Natural killer cell (primary cell): ENCODE data around the gene TCN2. TPM values are rescaled to one million over a fixed set of nuclear protein-coding genes. Genes with fewer than 3 reads are reported as not detected.
"Not testable (repeated sequence)": the region's sequence is repeated elsewhere in the genome, so short reads cannot be mapped to it uniquely, and the experiment has no call there.

Source experiments
- ATAC-seq, 3 donors: fragments of 150-1000 bp in 2 of 3; fragments of 200-7000 bp in 1 of 3; cut with Tn5 transposase; 1 replicate in 1 of 3; 2 replicates in 2 of 3; pipeline ENCODE4 v1.10.0; 2021; ENCODE audit warnings: mild to moderate bottlenecking in 2 of 3, moderate library complexity in 2 of 3
- DNase-seq, 2 donors: peaks; one replicate each; pipeline versions ENCODE4 v3.0.0 to v3.0.0-alpha.2; 2013 to 2021; ENCODE audit warnings: mixed read lengths in 1 of 2
- H3K27ac ChIP-seq: one replicate; pipeline ENCODE4 v1.5.1; 2013; ENCODE audit warnings: mild to moderate bottlenecking, low read length
- H3K27me3 ChIP-seq: one replicate; pipeline ENCODE4 v1.6.1; 2013; ENCODE audit warnings: low read length; ENCODE audit not compliant: control insufficient read depth, insufficient read depth
- H3K36me3 ChIP-seq: one replicate; pipeline ENCODE4 v1.6.1; 2013; ENCODE audit warnings: low read length; ENCODE audit not compliant: control insufficient read depth, insufficient read depth
- H3K4me1 ChIP-seq: one replicate; pipeline ENCODE4 v1.6.1; 2013; ENCODE audit warnings: low read length; ENCODE audit not compliant: control insufficient read depth, insufficient read depth
- H3K4me3 ChIP-seq: one replicate; pipeline ENCODE4 v1.5.1; 2013; ENCODE audit warnings: low read length
- H3K9me3 ChIP-seq: one replicate; pipeline ENCODE4 v1.6.1; 2013; ENCODE audit warnings: low read length; ENCODE audit not compliant: control insufficient read depth, insufficient read depth
- H3K27ac Mint-ChIP-seq, 2 donors: one replicate each; pipeline ENCODE4 v1.8.0; 2022; ENCODE audit warnings: mild to moderate bottlenecking in 2 of 2, mixed read lengths in 2 of 2, moderate library complexity in 1 of 2
- H3K27me3 Mint-ChIP-seq, 2 donors: one replicate each; pipeline ENCODE4 v1.8.0; 2022; ENCODE audit warnings: low read depth in 2 of 2, mixed read lengths in 2 of 2
- H3K36me3 Mint-ChIP-seq: one replicate; pipeline ENCODE4 v1.8.0; 2022; ENCODE audit warnings: mixed read lengths
- H3K4me1 Mint-ChIP-seq, 2 donors: one replicate each; pipeline ENCODE4 v1.8.0; 2022; ENCODE audit warnings: mixed read lengths in 2 of 2
- H3K4me3 Mint-ChIP-seq: one replicate; pipeline ENCODE4 v1.8.0; 2022; ENCODE audit warnings: mild to moderate bottlenecking, moderate library complexity, mixed read lengths
- H3K9me3 Mint-ChIP-seq, 2 donors: one replicate each; pipeline ENCODE4 v1.8.0; 2022; ENCODE audit warnings: mixed read lengths in 2 of 2
- WGBS: methylation state at CpG from one replicate; pipeline ENCODE4 v1.1.7; 2013; ENCODE audit warnings: missing lambda C conversion rate; ENCODE audit not compliant: insufficient coverage; 5-methylcytosine and 5-hydroxymethylcytosine counted together
- intact Hi-C: fragments of 100-400 bp; cut with micrococcal nuclease; formaldehyde crosslinking; loops from one replicate; pipeline ENCODE4 v1.14.2; 2022
- total RNA-seq, 4 donors: library from RNA; stranded (reverse); fragments of 120-200 nt in 1 of 4; gene quantifications; one replicate each; pipeline versions ENCODE4 v1.2.3 to v1.2.4, GENCODE V29; 2013 to 2022
- TF ChIP-seq, protein P1 (sequence below): fragments of 200-600 bp; IDR thresholded peaks from one replicate; pipeline ENCODE4 v1.8.0; 2022; ENCODE audit warnings: antibody characterized with exemption

TCN2 gene
- total RNA-seq, 3 donors from 2014 or later (not counting 1 experiment from before 2014, with no cell fraction given): 0.42 to 1.2 (median 0.95) TPM

- Histone ChIP-seq H3K27me3 (no peaks in the 10 kb centered on the region), H3K36me3 (no peaks in the 10 kb centered on the region), H3K27ac (no peak overlapping the region), H3K4me1 (peaks cover 3% of the 10 kb centered on the region), H3K4me3 (no peak overlapping the region), H3K9me3 (no peaks in the 10 kb centered on the region)
- DNase-seq (no peak), ATAC-seq (no peak)
- Mint-ChIP-seq H3K36me3 (no peaks in the 10 kb centered on the region), H3K27me3 (peaks cover 11 to 23% of the 10 kb centered on the region in 2 donors), H3K9me3 (no peaks in the 10 kb centered on the region), H3K27ac (no peak overlapping the region), H3K4me1 (peaks cover 7% of the 10 kb centered on the region in 2 donors), H3K4me3 (no peak overlapping the region)
- TF ChIP-seq, protein P1, sequence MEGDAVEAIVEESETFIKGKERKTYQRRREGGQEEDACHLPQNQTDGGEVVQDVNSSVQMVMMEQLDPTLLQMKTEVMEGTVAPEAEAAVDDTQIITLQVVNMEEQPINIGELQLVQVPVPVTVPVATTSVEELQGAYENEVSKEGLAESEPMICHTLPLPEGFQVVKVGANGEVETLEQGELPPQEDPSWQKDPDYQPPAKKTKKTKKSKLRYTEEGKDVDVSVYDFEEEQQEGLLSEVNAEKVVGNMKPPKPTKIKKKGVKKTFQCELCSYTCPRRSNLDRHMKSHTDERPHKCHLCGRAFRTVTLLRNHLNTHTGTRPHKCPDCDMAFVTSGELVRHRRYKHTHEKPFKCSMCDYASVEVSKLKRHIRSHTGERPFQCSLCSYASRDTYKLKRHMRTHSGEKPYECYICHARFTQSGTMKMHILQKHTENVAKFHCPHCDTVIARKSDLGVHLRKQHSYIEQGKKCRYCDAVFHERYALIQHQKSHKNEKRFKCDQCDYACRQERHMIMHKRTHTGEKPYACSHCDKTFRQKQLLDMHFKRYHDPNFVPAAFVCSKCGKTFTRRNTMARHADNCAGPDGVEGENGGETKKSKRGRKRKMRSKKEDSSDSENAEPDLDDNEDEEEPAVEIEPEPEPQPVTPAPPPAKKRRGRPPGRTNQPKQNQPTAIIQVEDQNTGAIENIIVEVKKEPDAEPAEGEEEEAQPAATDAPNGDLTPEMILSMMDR: no peak
- intact Hi-C loops: no loop called here
- 70% methylated on average over 4 of the region's 4 CpGs for WGBS
Measured at GRCh38 chr22:30673136-30673535, 66.2 kb downstream of the TCN2 start.

- Histone ChIP-seq H3K27ac (no peak overlapping the region), H3K4me3 (no peak overlapping the region), H3K9me3 (no peaks in the 10 kb centered on the region), H3K4me1 (no peaks in the 10 kb centered on the region), H3K27me3 (no peaks in the 10 kb centered on the region), H3K36me3 (no peaks in the 10 kb centered on the region)
- TF ChIP-seq, protein P1: no peak
- Mint-ChIP-seq H3K9me3 (no peaks in the 10 kb centered on the region), H3K4me3 (no peak overlapping the region), H3K36me3 (no peaks in the 10 kb centered on the region), H3K27me3 (peaks cover 16 to 32% of the 10 kb centered on the region in 2 donors), H3K27ac (no peak overlapping the region), H3K4me1 (no peaks in the 10 kb centered on the region)
- intact Hi-C loops: no loop called here
- ATAC-seq (no peak), DNase-seq (no peak)
- WGBS: 85% methylated on average over 6 of the region's 6 CpGs
Measured at GRCh38 chr22:30674482-30674881, 67.5 kb downstream of the TCN2 start.

- H3K9me3 ChIP-seq: no peaks in the 10 kb centered on the region
- no peaks in the 10 kb centered on the region for H3K36me3 ChIP-seq
- no peak overlapping the region for H3K27ac ChIP-seq
- ATAC-seq (no peak), DNase-seq (no peak)
- H3K27me3 Mint-ChIP-seq: peaks cover 18 to 33% of the 10 kb centered on the region in 2 donors
- H3K4me3 ChIP-seq: no peak overlapping the region
- no peaks in the 10 kb centered on the region for H3K27me3 ChIP-seq
- no peak overlapping the region for H3K27ac Mint-ChIP-seq
- TF ChIP-seq, protein P1: no peak
- H3K9me3 Mint-ChIP-seq: no peaks in the 10 kb centered on the region
- intact Hi-C loops: no loop called here
- no peaks in the 10 kb centered on the region for H3K4me1 Mint-ChIP-seq
- no peaks in the 10 kb centered on the region for H3K4me1 ChIP-seq
- no peak overlapping the region for H3K4me3 Mint-ChIP-seq
- WGBS: 93% methylated on average over 8 of the region's 9 CpGs
- no peaks in the 10 kb centered on the region for H3K36me3 Mint-ChIP-seq
Measured at GRCh38 chr22:30675436-30675835, 68.5 kb downstream of the TCN2 start.

GRCh38 chr22:30676565-30676964 lies 69.6 kb downstream of the TCN2 start:
- H3K27me3 ChIP-seq, H3K9me3 ChIP-seq, ATAC-seq, intact Hi-C loops, H3K9me3 Mint-ChIP-seq, H3K27ac ChIP-seq, H3K4me1 Mint-ChIP-seq, H3K36me3 ChIP-seq, H3K4me3 Mint-ChIP-seq, H3K4me3 ChIP-seq, DNase-seq, H3K36me3 Mint-ChIP-seq, H3K4me1 ChIP-seq, H3K27ac Mint-ChIP-seq: not testable (repeated sequence)
- H3K27me3 Mint-ChIP-seq: peaks cover 18 to 33% of the 10 kb centered on the region in 2 donors
- WGBS: 96% methylated on average over 3 of the region's 3 CpGs

Other genes with a start within 250 kb of the TCN2 start
- gene RNF215, start 219.8 kb upstream of the TCN2 start, total RNA-seq: 1 to 10 TPM; 7.5 to 9.8 (median 9.5) TPM
- gene SEC14L2, start 210.2 kb upstream of the TCN2 start, total RNA-seq: 1 to 10 TPM in 2 of 3 donors, under 1 TPM in 1; 0.71 to 6.6 (median 2.7) TPM
- 10 to 100 TPM; 15.7 to 17.5 (median 17.2) TPM for gene MTFP1, start 181.4 kb upstream of the TCN2 start, total RNA-seq
- gene SEC14L3, start 135.2 kb upstream of the TCN2 start, total RNA-seq: not detected
- gene SEC14L4, start 101.5 kb upstream of the TCN2 start, total RNA-seq: not detected
- under 1 TPM in 2 of 3 donors, not detected in 1; 0.18 to 0.23 TPM for gene SEC14L6, start 60.4 kb upstream of the TCN2 start, total RNA-seq
- not detected for gene GAL3ST1, start 32.5 kb upstream of the TCN2 start, total RNA-seq
- 10 to 100 TPM; 30.9 to 39.7 (median 34.9) TPM for gene PES1, start 15.3 kb upstream of the TCN2 start, total RNA-seq
- gene SLC35E4, start 28.6 kb downstream of the TCN2 start, total RNA-seq: 1 to 10 TPM; 2.9 to 5.8 (median 2.9) TPM
- 10 to 100 TPM; 10.2 to 12.8 (median 10.5) TPM for gene DUSP18, start 60.7 kb downstream of the TCN2 start, total RNA-seq
- 1 to 10 TPM in 1 of 3 donors, under 1 TPM in 2; 0.65 to 1.2 (median 0.79) TPM for gene OSBP2, start 87.7 kb downstream of the TCN2 start, total RNA-seq